HS-5 (cell line): ENCODE measurements around the gene FHIT.
"Not testable (repeated sequence)": the region's sequence is repeated elsewhere in the genome, so short reads cannot be mapped to it uniquely, and the experiment has no call there.

Experiments
- DNase-seq: peaks from one replicate; pipeline ENCODE4 v3.0.0-alpha.2; 2012; ENCODE audit warnings: low read depth

Gene FHIT

DNA sequence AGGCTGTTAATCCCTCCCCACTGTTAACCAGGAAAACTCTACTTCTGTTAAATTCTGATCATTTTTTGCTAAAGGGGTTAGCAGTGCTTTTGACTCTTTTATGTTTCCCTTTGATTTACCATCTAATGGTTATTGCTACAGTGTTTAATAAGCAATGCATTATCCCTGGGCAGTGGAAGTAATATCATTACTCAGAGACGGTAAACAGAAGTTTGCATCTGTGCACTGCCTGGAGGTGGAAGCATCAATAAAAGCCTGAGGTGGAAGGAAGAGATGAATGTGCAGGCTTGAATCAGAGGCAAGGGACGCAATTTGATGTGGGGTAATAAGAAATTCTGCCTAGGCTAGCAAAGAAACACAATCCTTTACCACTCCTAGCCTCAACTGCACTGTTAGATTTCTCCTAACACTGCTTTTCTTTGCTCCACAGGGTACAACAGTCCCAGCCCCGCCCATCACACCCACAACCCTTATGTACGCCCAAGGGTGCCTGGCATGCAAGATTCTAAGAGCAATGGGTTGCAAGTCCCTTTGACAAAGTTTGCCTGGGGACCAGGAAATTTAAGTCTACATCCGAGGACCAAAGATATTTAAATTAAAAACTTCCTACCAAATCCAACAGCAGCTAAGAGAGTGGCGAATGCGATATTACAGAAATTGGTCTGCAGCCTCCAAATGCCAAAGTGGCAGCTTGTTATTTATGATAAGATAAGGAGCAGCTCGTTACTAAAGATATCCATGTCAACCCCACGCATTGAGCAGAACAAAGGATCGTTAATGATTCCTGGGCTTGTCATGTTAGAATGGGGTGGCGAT lies 261.4 kb downstream of the FHIT start:
- no peak for DNase-seq

GRCh38 chr3:60987191-60987590 lies 264.1 kb downstream of the FHIT start:
- not testable (repeated sequence) for DNase-seq

DNA sequence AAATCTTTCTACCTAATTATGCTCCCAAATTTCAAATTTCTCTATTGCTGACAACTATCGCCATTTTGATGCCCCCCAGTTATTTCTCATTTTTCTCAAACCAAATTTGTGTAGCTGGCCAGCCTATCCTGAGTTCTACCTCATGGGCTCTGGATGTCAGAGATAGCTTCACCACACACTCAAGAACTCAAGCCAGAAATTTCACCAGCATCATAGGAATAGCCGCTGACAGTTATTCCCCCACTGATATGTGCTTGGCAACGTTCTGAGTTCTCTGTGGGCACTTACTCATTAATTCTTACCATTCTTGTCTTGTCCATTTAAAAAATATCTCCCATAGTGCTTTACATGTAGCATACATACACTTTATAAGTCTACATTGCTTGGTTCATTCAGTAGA lies 264.7 kb downstream of the FHIT start:
- no peak for DNase-seq

- DNase-seq: no peak
Observed at GRCh38 chr3:60983906-60984305, 267.3 kb downstream of the FHIT start.

GRCh38 chr3:60980342-60980692 lies 270.9 kb downstream of the FHIT start:
- no peak for DNase-seq

DNA sequence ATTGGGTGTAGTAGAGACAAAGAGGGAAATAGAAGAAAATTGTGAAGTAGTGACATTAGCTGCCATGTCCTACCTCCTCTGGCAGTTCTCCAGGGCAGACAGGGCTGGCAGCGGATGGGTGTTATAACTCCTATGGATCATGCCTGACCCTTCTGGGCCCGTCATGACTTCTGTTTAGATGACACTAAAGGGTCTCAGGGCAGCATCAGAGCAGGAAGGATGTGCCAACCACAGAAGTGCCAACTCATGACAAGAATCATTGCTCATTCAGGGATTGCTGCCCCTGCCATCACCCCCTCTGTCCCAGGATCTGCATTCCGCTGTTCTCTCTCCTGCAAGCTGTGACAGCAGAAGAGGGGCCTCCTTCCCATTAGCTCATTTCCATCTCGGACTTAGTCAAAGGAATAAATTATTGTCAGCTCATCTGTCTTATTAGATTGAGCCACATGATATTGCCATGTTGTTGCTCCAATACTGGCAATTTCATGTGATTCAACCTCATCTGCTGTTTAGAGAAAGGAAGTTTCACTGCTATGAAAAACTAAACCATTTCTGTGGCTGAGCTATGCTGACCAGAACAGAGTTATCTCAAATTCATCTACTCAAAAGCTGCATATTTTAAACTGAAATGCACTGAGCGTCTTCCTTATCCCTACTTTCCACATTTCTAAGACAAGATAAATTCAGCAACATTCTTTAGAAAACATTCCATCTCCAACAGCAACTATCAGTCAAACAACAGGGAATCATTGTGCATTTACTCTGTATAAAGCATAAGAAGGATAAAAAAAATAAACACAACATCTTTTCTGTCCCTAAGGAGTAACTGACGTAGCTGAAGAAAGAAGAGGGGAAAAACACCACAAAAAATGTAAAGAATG lies 271.6 kb downstream of the FHIT start:
- no peak for DNase-seq

GRCh38 chr3:60973321-60973720 lies 277.9 kb downstream of the FHIT start:
- no peak for DNase-seq

DNA sequence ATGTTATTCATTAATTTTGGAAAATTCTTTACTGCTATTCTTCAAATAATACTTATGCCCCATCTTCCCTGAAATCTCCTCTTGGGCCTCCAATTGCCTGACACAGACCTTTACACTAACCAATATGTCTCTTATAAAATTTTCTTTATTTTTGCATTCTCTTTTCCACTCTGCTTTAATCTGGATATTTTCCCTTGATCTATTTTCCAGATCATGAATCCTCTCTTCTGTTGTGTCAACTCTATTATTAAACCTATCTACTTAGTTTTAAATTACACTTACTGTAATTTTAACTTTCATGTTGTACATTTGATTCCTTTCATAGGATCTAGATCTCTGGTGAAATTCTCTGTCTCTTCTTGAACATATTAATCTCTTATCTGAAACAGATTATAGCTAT lies 278.7 kb downstream of the FHIT start:
- no peak for DNase-seq

DNA sequence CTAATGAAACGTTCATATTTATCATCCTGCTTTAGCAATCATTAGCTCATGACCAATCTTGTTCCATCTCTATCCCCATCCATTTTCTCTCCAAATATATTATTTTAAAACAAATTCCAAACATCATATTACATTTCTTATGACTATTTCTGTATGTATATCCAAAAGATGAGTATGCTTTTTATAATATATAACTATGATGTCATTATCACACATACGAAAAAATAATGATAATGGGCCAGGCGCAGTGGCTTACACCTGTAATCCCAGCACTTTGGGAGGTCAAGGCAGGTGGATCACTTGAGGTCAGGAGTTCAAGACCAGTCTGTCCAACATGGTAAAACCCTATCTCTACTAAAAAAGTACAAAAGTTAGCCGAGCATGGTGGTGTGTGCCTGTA lies 280.4 kb downstream of the FHIT start:
- DNase-seq: no peak

GRCh38 chr3:60967141-60967540 lies 284.1 kb downstream of the FHIT start:
- DNase-seq: no peak

DNA sequence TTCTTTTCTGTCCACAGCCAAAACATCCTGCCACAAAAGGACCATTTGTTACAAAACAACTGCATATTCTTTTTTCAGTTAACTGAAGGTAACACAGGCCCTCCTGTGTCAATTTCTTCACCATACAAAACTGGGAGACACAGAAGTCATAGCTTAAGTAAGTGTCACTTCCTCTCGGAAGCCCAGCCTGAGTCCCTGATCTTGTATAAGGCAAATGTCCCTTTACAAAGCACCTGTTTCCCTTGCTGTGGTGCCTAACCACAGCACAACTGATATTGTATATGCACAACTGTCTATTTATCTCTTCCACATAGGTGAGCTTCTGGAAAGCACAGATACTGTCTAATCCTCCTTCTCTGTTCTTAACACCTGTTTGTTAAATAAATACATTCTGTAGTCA lies 293.7 kb downstream of the FHIT start:
- DNase-seq: no peak

DNA sequence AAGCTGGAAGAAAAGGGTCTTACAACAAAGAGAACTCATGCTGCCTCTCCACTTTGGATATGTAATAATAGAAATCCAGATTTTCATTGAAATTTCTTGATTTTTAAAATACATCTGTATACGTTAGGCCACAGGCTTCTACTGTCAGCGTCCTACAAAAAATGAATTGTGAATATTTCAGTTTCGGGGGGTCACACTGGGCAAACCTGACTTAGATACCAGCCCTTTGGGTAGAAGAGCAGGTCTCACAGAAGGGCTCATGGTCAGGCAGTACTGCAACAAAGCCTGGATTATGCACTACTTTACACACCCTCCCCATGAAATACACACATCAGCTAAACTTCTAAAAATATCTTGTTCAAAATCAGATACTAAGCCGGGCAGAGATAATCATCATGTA lies 294.5 kb downstream of the FHIT start:
- no peak for DNase-seq

DNA sequence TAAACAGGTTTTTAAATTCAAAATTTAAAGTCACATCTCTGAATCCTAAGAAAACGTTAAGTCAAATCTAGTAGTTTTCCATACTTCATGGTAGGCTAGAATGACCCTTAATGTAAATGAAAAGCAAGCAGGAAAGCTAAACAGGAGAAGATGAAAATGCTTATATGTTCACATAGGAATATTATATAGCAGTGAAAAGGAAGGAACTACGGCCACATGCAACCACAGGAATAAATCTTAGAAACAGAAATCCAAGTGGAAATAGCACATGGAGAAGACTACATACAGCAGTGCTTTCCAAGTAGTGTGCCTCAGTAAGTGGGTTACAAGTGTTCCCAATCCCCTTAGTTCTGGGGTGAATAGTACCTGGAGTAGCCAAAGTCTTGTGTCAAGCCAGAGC lies 296.2 kb downstream of the FHIT start:
- no peak for DNase-seq

- DNase-seq: peak; percentile 85
Observed at GRCh38 chr3:60954048-60954447, 297.2 kb downstream of the FHIT start.

- no peak for DNase-seq
Observed at GRCh38 chr3:60953351-60953750, 297.9 kb downstream of the FHIT start.

GRCh38 chr3:60952055-60952454 lies 299.2 kb downstream of the FHIT start:
- no peak for DNase-seq

- no peak for DNase-seq
Observed at GRCh38 chr3:60949146-60949545, 302.1 kb downstream of the FHIT start.

- DNase-seq: no peak
Observed at GRCh38 chr3:60948488-60948887, 302.8 kb downstream of the FHIT start.

DNA sequence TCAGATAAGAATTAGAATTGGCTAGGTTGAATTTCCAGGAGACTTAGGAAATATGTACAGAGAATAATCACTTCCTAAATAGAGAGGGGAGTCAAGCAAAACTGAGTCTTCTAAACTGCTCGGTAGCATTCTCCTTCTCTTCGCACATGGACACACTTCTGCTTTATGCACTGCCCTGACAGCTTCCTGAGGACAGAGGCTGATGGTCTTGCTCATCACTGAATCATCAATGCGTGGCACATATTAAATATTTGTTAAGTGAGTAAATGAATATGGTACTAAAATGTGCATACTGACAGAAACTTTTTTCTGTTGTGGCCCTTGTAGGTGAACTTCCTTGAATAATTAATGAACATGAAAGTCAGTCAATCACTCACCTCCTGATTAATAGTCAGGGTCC lies 315.5 kb downstream of the FHIT start:
- DNase-seq: peak; percentile 63

GRCh38 chr3:60933824-60934223 lies 317.4 kb downstream of the FHIT start:
- DNase-seq: no peak

GRCh38 chr3:60932643-60933042 lies 318.6 kb downstream of the FHIT start:
- DNase-seq: no peak

DNA sequence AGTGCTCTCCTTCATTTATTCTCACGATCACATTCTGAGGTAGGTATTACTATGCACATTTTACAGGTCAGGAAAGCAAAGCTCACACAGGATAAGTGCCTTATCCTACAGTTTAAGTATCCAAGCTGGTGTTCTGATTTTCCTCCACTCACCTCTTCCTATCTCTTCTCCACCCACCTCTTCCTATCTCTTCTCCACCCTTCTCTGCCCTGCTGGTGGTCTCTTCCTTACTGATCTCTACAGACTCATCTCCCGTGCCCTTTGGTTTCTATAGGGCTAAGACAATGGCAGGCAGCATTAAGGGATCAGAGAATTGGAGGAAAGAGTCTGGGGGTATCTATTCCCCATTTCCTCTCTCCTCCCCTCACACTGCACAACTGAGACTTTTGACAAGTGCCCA lies 319.1 kb downstream of the FHIT start:
- DNase-seq: no peak

DNA sequence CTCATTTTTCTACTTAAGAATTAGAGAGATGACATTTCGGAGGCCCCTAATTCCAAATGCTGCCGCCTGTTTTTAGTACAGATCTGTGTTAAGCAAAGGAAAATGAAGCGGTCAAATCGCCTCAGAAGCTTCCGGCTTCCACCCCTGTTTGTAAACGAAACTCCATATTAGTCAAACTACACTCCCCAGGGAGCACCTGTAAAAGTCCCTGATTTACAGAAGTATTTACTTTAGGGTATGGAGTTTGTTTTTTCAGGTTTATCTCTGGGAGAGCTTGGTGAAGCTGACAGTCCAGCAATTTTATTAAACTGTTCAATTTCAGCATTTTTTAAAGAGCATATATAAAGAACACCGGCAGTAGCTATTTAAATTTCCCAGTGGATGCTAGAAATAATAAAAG lies 319.8 kb downstream of the FHIT start:
- no peak for DNase-seq
